ENCODE data around the gene JAKMIP2.

JAKMIP2 gene

DNA sequence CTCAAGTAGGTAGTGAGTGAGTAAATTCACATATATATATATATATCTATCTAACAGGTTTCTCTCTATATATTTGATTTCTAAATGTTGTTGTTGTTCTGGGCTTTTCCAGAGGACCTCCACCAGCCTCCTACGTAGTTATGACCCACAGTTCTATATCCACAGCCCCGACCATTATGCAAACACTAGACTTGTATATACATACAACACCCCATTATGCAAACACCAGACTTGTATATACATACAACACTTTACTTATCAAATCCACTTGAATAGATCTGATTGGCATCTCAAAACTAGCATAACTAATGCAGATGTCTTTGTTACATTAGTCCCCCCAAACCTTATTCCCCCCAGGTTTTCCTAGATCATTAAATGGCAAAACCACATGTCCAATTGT lies 108.7 kb downstream of the JAKMIP2 start:
- no peak overlapping the region for H3K4me3 ChIP-seq (ENCODE audit: low read depth, low read length)
- H3K27ac ChIP-seq (ENCODE audit: low read depth, low read length), result no peak overlapping the region
- peaks cover 27% of the 10 kb centered on the region for H3K36me3 ChIP-seq (ENCODE audit: control insufficient read depth, insufficient read depth, low read length)
- H3K9me3 ChIP-seq (ENCODE audit: control insufficient read depth, insufficient read depth, low read length), result no peaks in the 10 kb centered on the region
- H3K4me1 ChIP-seq (ENCODE audit: control insufficient read depth, insufficient read depth, low read length), result no peaks in the 10 kb centered on the region
- H3K27me3 ChIP-seq (ENCODE audit: control insufficient read depth, insufficient read depth, low read length), result no peaks in the 10 kb centered on the region
- H3K9ac ChIP-seq (ENCODE audit: low read depth, low read length), result no peak overlapping the region

DNA sequence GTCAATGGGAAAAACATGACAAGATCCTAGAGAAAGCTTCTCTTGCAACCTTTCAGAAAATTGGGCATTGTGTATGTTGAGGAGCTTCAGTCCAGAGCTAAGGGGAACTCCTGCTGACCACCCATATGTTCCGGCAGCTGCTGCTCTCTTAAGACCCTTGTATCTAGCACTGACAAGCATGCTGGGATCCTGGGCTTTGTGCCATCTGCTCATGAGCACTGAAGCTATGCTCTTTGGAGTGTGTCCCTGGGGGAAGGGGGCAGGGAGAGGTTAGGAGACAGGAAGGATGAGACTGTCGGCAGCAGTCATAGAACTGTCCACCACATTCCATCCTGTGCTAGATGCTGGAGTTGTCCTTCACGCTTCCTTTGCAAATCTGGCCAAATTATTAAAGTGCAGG lies 109.3 kb downstream of the JAKMIP2 start:
- Histone ChIP-seq H3K27me3 (ENCODE audit: control insufficient read depth, insufficient read depth, low read length) (no peaks in the 10 kb centered on the region), H3K9ac (ENCODE audit: low read depth, low read length) (no peak overlapping the region), H3K4me3 (ENCODE audit: low read depth, low read length) (no peak overlapping the region), H3K36me3 (ENCODE audit: control insufficient read depth, insufficient read depth, low read length) (peaks cover 30% of the 10 kb centered on the region), H3K9me3 (ENCODE audit: control insufficient read depth, insufficient read depth, low read length) (no peaks in the 10 kb centered on the region), H3K27ac (ENCODE audit: low read depth, low read length) (no peak overlapping the region), H3K4me1 (ENCODE audit: control insufficient read depth, insufficient read depth, low read length) (peaks cover under 1% of the 10 kb centered on the region; the same call in 1 of the 2 replicates)

DNA sequence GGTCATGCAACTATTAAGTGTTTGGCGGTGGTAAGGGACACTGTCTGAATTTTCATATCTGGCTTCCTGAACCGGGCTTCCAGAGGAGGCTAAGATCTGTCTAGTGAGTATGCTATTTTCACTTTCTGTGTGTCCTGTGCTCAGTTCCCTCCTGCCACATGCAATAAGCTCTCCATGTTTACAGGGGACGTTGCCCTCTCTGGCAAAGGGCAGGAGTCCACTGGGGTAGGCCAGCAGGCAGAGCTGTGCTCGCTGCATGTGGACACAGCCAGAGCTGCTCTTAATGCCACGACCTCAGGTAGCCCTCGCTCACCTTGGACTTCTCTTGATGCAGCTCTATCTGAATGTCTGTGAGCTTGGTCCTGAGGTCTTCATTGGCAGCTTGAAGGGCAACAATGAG lies 111.2 kb downstream of the JAKMIP2 start:
- Histone ChIP-seq H3K27me3 (ENCODE audit: control insufficient read depth, insufficient read depth, low read length) (no peaks in the 10 kb centered on the region), H3K4me3 (ENCODE audit: low read depth, low read length) (no peak overlapping the region), H3K9me3 (ENCODE audit: control insufficient read depth, insufficient read depth, low read length) (no peaks in the 10 kb centered on the region), H3K9ac (ENCODE audit: low read depth, low read length) (no peak overlapping the region), H3K4me1 (ENCODE audit: control insufficient read depth, insufficient read depth, low read length) (peaks cover 5% of the 10 kb centered on the region; the same call in 1 of the 2 replicates), H3K27ac (ENCODE audit: low read depth, low read length) (no peak overlapping the region), H3K36me3 (ENCODE audit: control insufficient read depth, insufficient read depth, low read length) (peaks cover 43% of the 10 kb centered on the region)

DNA sequence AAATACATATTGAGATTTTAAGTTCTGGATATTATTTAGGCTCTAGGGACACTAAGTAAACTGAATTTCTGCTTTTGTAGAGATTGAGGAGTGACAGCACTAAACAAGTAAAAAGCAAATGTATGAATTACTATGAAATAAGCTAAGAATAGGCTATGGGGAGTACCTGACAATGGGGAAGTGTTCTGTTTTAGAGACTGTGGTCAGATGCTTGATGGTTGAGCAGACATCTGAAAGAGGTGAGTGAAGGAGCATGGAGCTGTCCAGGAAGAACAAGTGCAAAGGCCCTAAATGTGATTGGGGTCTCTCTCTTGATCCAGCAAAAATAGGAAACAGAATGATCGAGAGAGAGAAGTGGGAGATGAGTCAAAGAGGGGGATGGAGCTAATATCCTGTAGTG lies 111.7 kb downstream of the JAKMIP2 start:
- Histone ChIP-seq H3K9me3 (ENCODE audit: control insufficient read depth, insufficient read depth, low read length) (no peaks in the 10 kb centered on the region), H3K27ac (ENCODE audit: low read depth, low read length) (no peak overlapping the region), H3K36me3 (ENCODE audit: control insufficient read depth, insufficient read depth, low read length) (peaks cover 44% of the 10 kb centered on the region), H3K9ac (ENCODE audit: low read depth, low read length) (no peak overlapping the region), H3K4me3 (ENCODE audit: low read depth, low read length) (no peak overlapping the region), H3K27me3 (ENCODE audit: control insufficient read depth, insufficient read depth, low read length) (no peaks in the 10 kb centered on the region), H3K4me1 (ENCODE audit: control insufficient read depth, insufficient read depth, low read length) (peaks cover 5% of the 10 kb centered on the region; the same call in 1 of the 2 replicates)

DNA sequence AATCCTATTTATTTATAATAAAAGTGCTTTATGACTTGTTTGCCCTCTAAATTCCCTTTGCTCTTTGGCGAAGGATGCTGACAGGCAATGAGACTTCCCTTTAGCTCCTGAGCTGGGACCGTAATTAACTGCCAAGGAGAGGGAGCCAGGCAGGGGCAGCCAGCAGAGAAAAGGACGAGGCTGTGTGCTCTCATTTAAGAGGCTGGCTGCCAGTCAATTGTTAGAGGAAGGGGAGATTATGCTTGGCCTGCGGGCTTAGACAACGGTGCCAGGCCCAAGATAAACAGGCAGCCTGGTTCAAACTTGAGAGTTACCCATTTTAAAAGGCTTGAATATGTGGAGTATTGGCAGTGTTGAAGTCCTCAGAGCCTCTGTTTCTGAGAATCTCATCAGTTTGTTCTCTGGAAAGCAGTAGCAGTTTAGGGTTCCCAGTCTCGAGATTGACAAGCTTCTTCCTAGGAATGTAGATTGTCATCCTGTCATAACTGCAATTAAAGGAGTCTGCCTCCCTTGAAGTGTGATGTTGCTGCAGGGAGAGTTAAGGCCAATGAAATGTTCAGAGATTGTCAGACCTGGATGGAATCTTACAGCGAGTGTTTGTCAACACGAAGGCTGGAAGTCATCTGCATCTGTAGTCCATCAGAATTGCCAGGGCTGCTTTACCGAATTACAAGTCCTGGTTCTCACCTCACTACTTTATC lies 113.2 kb downstream of the JAKMIP2 start:
- no peak overlapping the region for H3K4me3 ChIP-seq (ENCODE audit: low read depth, low read length)
- no peaks in the 10 kb centered on the region for H3K27me3 ChIP-seq (ENCODE audit: control insufficient read depth, insufficient read depth, low read length)
- H3K27ac ChIP-seq (ENCODE audit: low read depth, low read length), result no peak overlapping the region
- H3K9me3 ChIP-seq (ENCODE audit: control insufficient read depth, insufficient read depth, low read length), result no peaks in the 10 kb centered on the region
- peaks cover 47% of the 10 kb centered on the region for H3K36me3 ChIP-seq (ENCODE audit: control insufficient read depth, insufficient read depth, low read length)
- peaks cover 5% of the 10 kb centered on the region; the same call in 1 of the 2 replicates for H3K4me1 ChIP-seq (ENCODE audit: control insufficient read depth, insufficient read depth, low read length)
- no peak overlapping the region for H3K9ac ChIP-seq (ENCODE audit: low read depth, low read length)

DNA sequence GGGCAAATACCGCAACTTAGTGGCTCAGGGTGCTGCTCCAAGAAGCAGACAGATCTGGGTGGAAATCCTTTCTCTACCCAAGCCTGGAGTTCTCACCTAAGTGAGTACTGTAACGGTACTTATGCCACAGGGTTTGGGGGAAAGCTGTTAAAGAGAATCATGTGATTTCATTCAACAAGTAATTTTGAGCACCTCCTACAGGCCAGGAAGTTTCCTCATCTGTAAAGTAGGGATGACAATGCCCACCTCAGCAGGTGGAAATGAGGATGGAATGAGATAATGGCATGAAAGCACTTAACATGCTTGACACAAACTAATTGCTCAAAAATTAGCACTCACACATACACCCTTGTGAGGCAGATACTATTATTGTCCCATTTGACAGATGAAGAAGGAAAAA lies 114.1 kb downstream of the JAKMIP2 start:
- H3K9me3 ChIP-seq (ENCODE audit: control insufficient read depth, insufficient read depth, low read length), result no peaks in the 10 kb centered on the region
- H3K9ac ChIP-seq (ENCODE audit: low read depth, low read length), result no peak overlapping the region
- H3K36me3 ChIP-seq (ENCODE audit: control insufficient read depth, insufficient read depth, low read length), result peaks cover 47% of the 10 kb centered on the region
- H3K27me3 ChIP-seq (ENCODE audit: control insufficient read depth, insufficient read depth, low read length), result no peaks in the 10 kb centered on the region
- peaks cover 5% of the 10 kb centered on the region; the same call in 1 of the 2 replicates for H3K4me1 ChIP-seq (ENCODE audit: control insufficient read depth, insufficient read depth, low read length)
- peak overlapping the region; percentile 1 for H3K27ac ChIP-seq (ENCODE audit: low read depth, low read length)
- H3K4me3 ChIP-seq (ENCODE audit: low read depth, low read length), result no peak overlapping the region

DNA sequence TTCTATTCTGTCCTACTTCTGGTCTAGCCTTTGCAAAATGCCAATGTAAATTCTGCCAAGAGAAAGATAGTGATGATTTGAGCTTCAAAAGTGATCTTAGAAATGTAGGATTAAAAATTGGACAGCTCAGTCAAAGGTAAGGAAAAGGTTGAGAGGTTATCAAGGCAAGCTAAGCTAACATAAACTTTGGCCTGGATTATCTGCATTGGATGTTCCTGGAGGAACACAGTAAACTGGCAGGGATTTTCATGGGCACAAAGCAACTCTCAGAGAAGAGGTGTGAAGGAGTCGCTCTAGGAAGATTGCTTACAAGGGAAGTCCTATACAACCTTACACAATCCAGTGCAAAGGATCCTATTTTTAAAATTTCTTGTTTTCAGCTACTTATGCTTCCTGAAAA lies 115.2 kb downstream of the JAKMIP2 start:
- Histone ChIP-seq H3K27ac (ENCODE audit: low read depth, low read length) (no peak overlapping the region), H3K27me3 (ENCODE audit: control insufficient read depth, insufficient read depth, low read length) (no peaks in the 10 kb centered on the region), H3K9me3 (ENCODE audit: control insufficient read depth, insufficient read depth, low read length) (no peaks in the 10 kb centered on the region), H3K4me1 (ENCODE audit: control insufficient read depth, insufficient read depth, low read length) (peaks cover 5% of the 10 kb centered on the region; the same call in 1 of the 2 replicates), H3K4me3 (ENCODE audit: low read depth, low read length) (no peak overlapping the region), H3K36me3 (ENCODE audit: control insufficient read depth, insufficient read depth, low read length) (peaks cover 48% of the 10 kb centered on the region), H3K9ac (ENCODE audit: low read depth, low read length) (no peak overlapping the region)

DNA sequence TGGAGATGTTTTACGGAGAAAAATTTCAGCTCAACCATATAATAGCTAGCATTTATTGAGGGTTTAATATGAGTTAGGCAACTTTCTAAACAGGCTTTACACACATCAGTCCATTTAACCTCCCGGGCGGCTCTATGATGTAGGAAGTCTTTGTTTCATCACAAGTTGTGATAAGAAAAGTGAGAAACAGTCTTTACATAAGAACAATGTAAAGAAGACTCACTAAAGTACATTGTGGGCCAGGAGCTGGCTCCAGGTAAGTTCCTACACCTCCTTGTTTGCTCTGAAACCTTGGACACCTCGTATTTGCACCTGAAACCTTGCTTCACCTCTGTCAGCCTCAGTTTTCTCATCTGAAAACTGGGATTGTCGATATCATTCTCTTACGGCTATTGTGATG lies 116.1 kb downstream of the JAKMIP2 start:
- H3K36me3 ChIP-seq (ENCODE audit: control insufficient read depth, insufficient read depth, low read length), result peaks cover 53% of the 10 kb centered on the region
- H3K4me1 ChIP-seq (ENCODE audit: control insufficient read depth, insufficient read depth, low read length), result peaks cover 5% of the 10 kb centered on the region; the same call in 1 of the 2 replicates
- H3K27ac ChIP-seq (ENCODE audit: low read depth, low read length), result no peak overlapping the region
- no peaks in the 10 kb centered on the region for H3K27me3 ChIP-seq (ENCODE audit: control insufficient read depth, insufficient read depth, low read length)
- no peak overlapping the region for H3K4me3 ChIP-seq (ENCODE audit: low read depth, low read length)
- H3K9me3 ChIP-seq (ENCODE audit: control insufficient read depth, insufficient read depth, low read length), result no peaks in the 10 kb centered on the region
- no peak overlapping the region for H3K9ac ChIP-seq (ENCODE audit: low read depth, low read length)

DNA sequence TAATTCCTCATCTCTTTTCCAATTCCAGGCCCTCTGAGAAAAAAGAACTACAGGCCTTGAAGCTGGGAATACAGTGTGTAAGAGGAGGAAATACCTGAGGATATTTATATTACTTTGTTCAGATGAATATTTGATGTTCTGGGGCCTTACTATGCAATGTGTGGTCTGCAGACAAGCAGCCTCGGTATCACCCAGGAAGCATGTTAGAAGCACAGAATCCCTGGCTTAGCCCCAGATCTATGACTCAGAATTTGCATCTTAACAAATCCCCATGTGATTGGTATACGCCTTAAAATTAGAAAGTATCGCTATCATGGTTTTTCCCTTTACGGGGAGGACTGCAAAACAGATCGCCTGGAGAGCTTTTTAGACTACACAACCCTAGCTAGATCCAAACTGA lies 121.0 kb downstream of the JAKMIP2 start:
- Histone ChIP-seq H3K27ac (ENCODE audit: low read depth, low read length) (no peak overlapping the region), H3K27me3 (ENCODE audit: control insufficient read depth, insufficient read depth, low read length) (no peaks in the 10 kb centered on the region), H3K9me3 (ENCODE audit: control insufficient read depth, insufficient read depth, low read length) (no peaks in the 10 kb centered on the region), H3K36me3 (ENCODE audit: control insufficient read depth, insufficient read depth, low read length) (peaks cover 40% of the 10 kb centered on the region), H3K9ac (ENCODE audit: low read depth, low read length) (no peak overlapping the region), H3K4me3 (ENCODE audit: low read depth, low read length) (no peak overlapping the region), H3K4me1 (ENCODE audit: control insufficient read depth, insufficient read depth, low read length) (peaks cover 7% of the 10 kb centered on the region; the same call in 1 of the 2 replicates)

DNA sequence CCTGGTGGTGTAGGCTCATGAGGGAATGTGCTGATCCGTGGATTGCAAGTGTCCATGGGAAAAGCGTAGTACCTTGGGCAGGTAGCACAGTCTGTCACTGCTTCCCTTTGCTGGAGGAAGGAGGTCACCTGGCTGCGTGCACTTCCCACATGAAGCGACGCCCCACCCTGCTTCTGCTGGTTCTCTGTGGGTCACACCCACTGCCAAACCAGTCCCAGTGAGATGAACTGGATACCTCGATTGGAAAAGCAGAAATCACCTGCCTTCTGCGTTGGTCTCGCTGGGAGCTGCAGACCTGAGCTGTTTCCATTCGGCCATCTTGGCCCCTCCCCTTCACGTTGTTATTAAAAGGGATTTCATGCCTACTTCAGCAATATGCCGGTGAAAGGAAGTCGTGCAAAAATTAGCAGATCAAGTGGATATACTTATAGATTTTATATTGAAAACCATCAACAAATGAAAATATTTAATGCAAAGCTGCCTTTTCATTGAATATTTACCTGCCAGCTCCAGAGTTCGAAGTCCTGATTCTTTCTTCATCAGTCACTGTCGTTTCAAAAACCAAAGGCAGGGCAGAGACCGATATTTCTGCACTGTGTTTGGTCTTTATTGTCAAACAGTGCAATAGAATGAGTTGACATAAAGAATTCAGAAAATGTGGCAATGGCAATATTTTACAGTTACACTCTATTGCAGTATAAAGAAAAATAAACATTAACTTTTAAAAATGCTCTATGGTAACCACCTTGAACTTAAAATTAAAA lies 123.2 kb downstream of the JAKMIP2 start:
- no peaks in the 10 kb centered on the region for H3K9me3 ChIP-seq (ENCODE audit: control insufficient read depth, insufficient read depth, low read length)
- H3K4me1 ChIP-seq (ENCODE audit: control insufficient read depth, insufficient read depth, low read length), result peaks cover 7% of the 10 kb centered on the region; the same call in 1 of the 2 replicates
- H3K4me3 ChIP-seq (ENCODE audit: low read depth, low read length), result no peak overlapping the region
- H3K27ac ChIP-seq (ENCODE audit: low read depth, low read length), result no peak overlapping the region
- H3K9ac ChIP-seq (ENCODE audit: low read depth, low read length), result no peak overlapping the region
- H3K36me3 ChIP-seq (ENCODE audit: control insufficient read depth, insufficient read depth, low read length), result peaks cover 35% of the 10 kb centered on the region
- H3K27me3 ChIP-seq (ENCODE audit: control insufficient read depth, insufficient read depth, low read length), result no peaks in the 10 kb centered on the region

DNA sequence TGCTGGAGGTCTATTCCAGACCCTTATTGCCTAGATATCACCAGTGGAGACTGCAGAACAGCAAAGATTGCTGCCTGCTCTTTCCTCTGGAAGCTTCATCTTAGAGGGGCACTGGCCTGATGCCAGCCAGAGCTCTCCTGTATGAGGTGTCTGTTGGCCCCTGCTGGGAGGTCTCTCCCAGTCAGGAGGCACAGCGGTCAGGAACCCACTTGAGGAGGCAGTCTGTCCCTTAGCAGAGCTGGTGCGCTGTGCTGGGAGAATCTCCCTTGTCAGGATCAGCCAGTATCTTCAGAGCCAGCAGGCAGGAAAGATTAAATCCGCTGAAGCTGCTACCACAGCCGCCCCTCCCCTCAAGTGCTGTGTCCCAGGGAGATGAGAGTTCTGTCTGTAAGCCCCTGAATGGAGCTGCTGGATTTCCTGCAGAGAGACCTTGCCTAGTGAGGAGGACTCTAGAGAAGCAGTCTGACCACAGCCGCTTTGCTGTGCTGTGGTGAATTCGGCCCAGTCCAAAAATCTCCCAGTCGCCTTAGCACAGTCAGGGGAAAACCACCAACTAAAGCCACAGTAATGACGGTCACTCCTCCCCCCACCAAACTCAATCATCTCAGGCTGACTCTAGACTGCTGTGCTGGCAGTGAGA lies 124.1 kb downstream of the JAKMIP2 start:
- H3K4me3 ChIP-seq (ENCODE audit: low read depth, low read length), result no peak overlapping the region
- peaks cover 7% of the 10 kb centered on the region; the same call in 1 of the 2 replicates for H3K4me1 ChIP-seq (ENCODE audit: control insufficient read depth, insufficient read depth, low read length)
- H3K36me3 ChIP-seq (ENCODE audit: control insufficient read depth, insufficient read depth, low read length), result peaks cover 35% of the 10 kb centered on the region
- H3K9ac ChIP-seq (ENCODE audit: low read depth, low read length), result no peak overlapping the region
- H3K27ac ChIP-seq (ENCODE audit: low read depth, low read length), result peak overlapping the region; percentile 24
- H3K9me3 ChIP-seq (ENCODE audit: control insufficient read depth, insufficient read depth, low read length), result no peaks in the 10 kb centered on the region
- H3K27me3 ChIP-seq (ENCODE audit: control insufficient read depth, insufficient read depth, low read length), result no peaks in the 10 kb centered on the region

Measured in HUES48 (cell line).